GM06990 (cell line): ENCODE results near the gene CALCB.
"Not testable (repeated sequence)": the region's sequence is repeated elsewhere in the genome, so short reads cannot be mapped to it uniquely, and the experiment has no call there.

ENCODE experiments used
- DNase-seq: peaks from one replicate; pipeline ENCODE4 v3.0.0-alpha.2; 2011; ENCODE audit not compliant: insufficient read length; ENCODE audit errors: extremely low read depth
- H3K27me3 ChIP-seq: replicated peaks from 2 replicates; pipeline ENCODE4 v1.6.0; 2011; ENCODE audit warnings: low read length; ENCODE audit not compliant: control insufficient read depth, insufficient read depth
- H3K36me3 ChIP-seq: 2 replicates; pipeline ENCODE4 v1.5.1; 2011; ENCODE audit warnings: low read length; ENCODE audit not compliant: control insufficient read depth, insufficient read depth
- H3K4me3 ChIP-seq: replicated peaks from 2 replicates; pipeline ENCODE4 v1.5.1; 2011; ENCODE audit warnings: low read depth, mild to moderate bottlenecking, control low read depth, low read length
- CTCF ChIP-seq: IDR thresholded peaks from 2 replicates; pipeline ENCODE4 v1.5.1; 2011; ENCODE audit warnings: low read length, control low read depth, mild to moderate bottlenecking, inconsistent platforms; ENCODE audit not compliant: insufficient read depth, poor library complexity, severe bottlenecking

The CALCB gene

GRCh38 chr11:15073361-15074205, at the start of gene CALCB:
Gene CALCB, plus strand, starts transcription at chr11:15073593. Its CDS starts 1,126 bp downstream, at chr11:15074719.
- no peak for TF ChIP-seq CTCF
- H3K4me3 ChIP-seq = no peak within 1 kb of the TSS
- H3K36me3 ChIP-seq = no peaks in the 10 kb centered on the region
- no peaks in the 10 kb centered on the region for H3K27me3 ChIP-seq
- no peak for DNase-seq

- Histone ChIP-seq H3K36me3 (no peaks in the 10 kb centered on the region), H3K27me3 (no peaks in the 10 kb centered on the region), H3K4me3 (no peak overlapping the region)
- DNase-seq = no peak
- no peak for TF ChIP-seq CTCF
Measured at GRCh38 chr11:15027011-15027410, 46.4 kb upstream of the CALCB start.

- no peak overlapping the region for H3K4me3 ChIP-seq
- H3K27me3 ChIP-seq = no peaks in the 10 kb centered on the region
- no peak for TF ChIP-seq CTCF
- no peaks in the 10 kb centered on the region for H3K36me3 ChIP-seq
- DNase-seq = no peak
Measured at GRCh38 chr11:15027956-15028355, 45.4 kb upstream of the CALCB start.

- DNase-seq = no peak
- no peak overlapping the region for H3K4me3 ChIP-seq
- no peaks in the 10 kb centered on the region for H3K36me3 ChIP-seq
- TF ChIP-seq CTCF = no peak
- no peaks in the 10 kb centered on the region for H3K27me3 ChIP-seq
Measured at GRCh38 chr11:15028379-15028778, 45.0 kb upstream of the CALCB start.

- H3K27me3 ChIP-seq, H3K36me3 ChIP-seq, DNase-seq, H3K4me3 ChIP-seq: not testable (repeated sequence)
Measured at GRCh38 chr11:15031945-15032344, 41.4 kb upstream of the CALCB start.

GRCh38 chr11:15034687-15035267, 38.6 kb upstream of the CALCB start:
- no peaks in the 10 kb centered on the region for H3K27me3 ChIP-seq
- no peak for TF ChIP-seq CTCF
- H3K4me3 ChIP-seq = no peak overlapping the region
- no peaks in the 10 kb centered on the region for H3K36me3 ChIP-seq
- DNase-seq = no peak
